NCI-H2029 (cell line): Measurements from ENCODE around the gene ASGR2.
"Not testable (repeated sequence)": the region's sequence is repeated elsewhere in the genome, so short reads cannot be mapped to it uniquely, and the experiment has no call there.

Experiments
- DNase-seq: peaks from one replicate; lab custom pipeline; 2025; lab: John Stamatoyannopoulos, UW

Gene ASGR2

DNA sequence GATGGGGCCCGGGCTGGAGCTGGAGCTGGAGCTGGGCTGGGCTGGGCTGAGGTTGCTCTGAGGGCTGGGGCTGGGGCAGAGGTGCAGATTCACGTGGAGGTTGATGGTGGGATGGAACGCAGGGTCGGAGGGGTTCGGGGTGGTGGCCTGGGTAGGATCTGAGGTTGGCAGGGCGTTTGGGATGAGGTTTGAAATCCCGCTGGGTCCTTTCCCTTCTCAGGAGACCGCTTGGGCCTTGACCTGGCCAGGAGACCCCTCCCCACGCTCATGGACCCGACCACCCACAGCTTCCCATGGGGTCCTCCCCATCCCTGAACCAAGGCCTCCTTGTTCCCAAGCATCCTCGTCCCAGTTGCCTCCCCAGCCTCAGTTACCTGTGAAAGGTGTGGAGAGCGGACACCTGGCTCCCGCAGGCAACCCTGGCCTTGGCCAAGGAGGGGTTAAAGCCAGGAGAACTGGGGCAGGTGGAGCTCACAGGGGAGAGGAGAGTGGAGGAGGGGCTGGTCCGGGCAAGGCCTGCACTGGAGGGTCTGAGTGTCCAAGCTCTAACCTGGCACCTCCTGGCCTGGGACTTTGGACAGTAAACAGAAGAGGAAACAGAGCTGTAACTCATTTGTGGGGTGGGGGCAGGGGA, at the start of gene ASGR2:
TSS of gene ASGR2 (minus strand) at position 582 of the 634 bp plus-strand sequence. CDS start 582 bp downstream, outside the sequence.
- DNase-seq = no peak

DNA sequence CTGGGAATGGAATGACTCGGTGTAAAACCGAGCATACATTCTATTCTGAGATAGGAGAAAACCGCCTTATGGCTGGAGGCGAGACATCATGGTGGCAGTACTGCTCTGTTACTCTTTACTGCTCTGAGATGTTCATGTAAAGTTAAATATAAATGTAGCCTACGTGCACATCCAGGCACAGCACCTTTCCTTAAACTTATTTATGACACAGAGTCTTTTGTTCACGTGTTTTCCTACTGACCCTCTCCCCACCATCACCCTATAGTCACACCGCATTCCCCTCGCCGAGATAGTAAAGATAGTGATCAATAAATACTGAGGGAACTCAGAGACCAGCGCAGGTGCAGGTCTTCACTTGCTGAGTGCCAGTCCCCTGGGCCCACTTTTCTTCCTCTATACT, 44.9 kb upstream of the ASGR2 start:
- DNase-seq = not testable (repeated sequence)

GRCh38 chr17:7158424-7158823, 43.8 kb upstream of the ASGR2 start:
- not testable (repeated sequence) for DNase-seq

DNA sequence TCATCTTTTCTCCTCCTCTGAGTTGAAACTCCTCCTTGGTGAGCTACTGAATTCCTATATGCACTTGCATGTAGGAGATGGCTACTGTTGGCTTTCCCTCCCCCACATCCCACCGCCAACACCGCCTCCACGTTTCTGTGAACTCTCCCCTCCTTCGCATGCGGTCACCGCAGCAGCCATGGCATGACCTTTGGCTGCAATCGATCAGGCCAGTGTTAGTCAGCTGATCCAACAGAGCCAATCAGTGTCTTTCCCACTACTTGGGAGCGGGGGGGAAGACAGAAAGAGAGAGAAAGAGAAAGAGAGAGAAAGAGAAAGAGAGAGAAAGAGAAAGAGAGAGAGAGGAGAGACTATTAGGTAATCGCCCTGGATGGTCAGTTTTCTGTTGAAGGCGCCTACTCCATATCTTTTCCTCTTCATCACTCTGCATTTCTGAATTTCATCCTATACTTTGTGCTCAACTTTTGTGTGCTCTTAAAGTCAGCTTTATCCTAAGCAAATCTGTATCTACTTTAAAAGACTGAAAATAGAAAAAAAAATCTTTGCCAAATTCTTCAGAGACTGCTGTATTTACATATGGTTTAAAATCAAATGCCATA, 41.8 kb upstream of the ASGR2 start:
- DNase-seq = no peak

- no peak for DNase-seq
Measured at GRCh38 chr17:7147772-7148171, 33.1 kb upstream of the ASGR2 start.

DNA sequence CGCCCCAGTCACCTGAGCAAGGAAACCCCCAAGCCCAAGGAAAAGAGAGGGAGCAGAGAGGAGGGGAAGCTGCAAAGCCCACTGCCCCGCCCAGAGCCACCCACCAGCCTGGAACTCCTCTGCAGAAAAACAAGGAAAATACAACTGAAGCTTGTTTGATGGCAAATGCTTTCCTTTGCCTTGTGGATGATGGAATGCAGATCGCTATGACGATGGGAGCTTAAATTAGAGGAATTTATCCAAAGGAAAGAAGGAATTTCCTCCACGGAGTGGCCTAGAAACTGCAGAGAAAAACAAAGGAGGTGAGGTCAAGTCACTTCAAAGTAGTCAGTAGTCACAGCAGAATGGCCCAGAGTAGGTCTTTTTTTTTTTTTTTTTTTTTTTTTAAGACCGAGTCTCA, 31.5 kb upstream of the ASGR2 start:
- DNase-seq = no peak

DNA sequence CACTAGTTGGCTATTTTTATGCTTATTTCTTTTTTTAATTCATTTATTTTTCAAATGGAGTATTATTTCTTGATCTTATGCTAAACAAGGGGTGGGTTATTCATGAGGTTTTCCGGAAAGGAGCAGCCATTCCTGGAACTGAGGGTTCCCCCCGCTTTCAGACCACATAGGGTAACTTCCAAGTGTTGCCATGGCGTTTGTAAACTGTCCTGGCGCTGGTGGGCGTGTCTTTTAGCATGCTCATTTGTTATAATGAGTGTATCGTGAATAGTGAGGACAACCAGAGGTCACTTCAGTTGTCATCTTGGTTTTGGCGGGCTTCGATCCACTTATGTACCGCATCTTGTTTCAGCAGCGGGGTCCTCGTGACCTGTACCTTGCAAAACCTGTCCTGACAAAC, 29.6 kb upstream of the ASGR2 start:
- no peak for DNase-seq

- DNase-seq = no peak
Measured at GRCh38 chr17:7141824-7142223, 27.2 kb upstream of the ASGR2 start.

GRCh38 chr17:7139400-7139799, 24.8 kb upstream of the ASGR2 start:
- DNase-seq = no peak

- no peak for DNase-seq
Measured at GRCh38 chr17:7138800-7139381, 24.3 kb upstream of the ASGR2 start.

GRCh38 chr17:7137171-7137943, 22.7 kb upstream of the ASGR2 start:
- DNase-seq = no peak

- DNase-seq = peak; percentile 40
Measured at GRCh38 chr17:7136266-7136877, 21.8 kb upstream of the ASGR2 start.

GRCh38 chr17:7133916-7134315, 19.3 kb upstream of the ASGR2 start:
- no peak for DNase-seq

GRCh38 chr17:7133424-7133823, 18.8 kb upstream of the ASGR2 start:
- DNase-seq = no peak

- no peak for DNase-seq
Measured at GRCh38 chr17:7132511-7133094, 18.0 kb upstream of the ASGR2 start.

DNA sequence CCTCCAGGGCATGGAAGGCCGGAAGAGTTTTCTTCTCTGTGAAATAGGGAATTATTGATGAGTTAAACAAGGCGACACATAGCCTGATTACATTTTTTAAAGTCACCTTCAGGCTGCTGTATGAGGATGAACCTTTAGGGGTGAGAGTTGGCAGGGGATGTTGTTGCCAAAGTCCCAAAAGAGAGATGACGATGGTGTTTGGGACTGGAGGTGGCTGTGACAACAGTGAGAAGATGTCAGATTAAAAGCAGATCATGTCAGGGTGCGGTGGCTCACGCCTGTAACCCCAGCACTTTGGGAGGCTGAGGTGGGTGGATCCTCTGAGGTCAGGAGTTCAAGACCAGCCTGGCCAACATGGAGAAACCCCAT, 16.8 kb upstream of the ASGR2 start:
- DNase-seq = no peak

GRCh38 chr17:7130621-7131422, 16.2 kb upstream of the ASGR2 start:
- DNase-seq = no peak

DNA sequence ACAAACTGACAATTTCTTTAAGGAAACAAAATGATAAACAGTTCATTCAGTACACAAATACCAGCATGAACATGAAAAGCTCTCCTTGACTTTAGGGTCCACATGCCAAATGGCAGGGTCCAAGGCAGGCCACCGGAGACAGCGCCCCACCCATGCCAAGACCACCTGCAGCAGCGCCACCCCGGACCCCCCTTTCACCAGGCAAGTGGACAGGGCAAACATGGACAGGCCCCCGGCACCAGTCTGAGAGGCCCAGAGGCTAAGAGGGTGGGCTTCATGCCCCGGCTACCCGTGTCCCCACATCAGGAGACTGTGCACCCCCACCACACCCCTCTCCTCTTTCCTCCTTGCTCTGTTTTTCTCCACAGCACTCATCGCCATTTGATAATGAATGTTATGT, 14.7 kb upstream of the ASGR2 start:
- DNase-seq = no peak

- DNase-seq = no peak
Measured at GRCh38 chr17:7128160-7128559, 13.5 kb upstream of the ASGR2 start.

GRCh38 chr17:7127501-7127900, 12.9 kb upstream of the ASGR2 start:
- DNase-seq = not testable (repeated sequence)

- not testable (repeated sequence) for DNase-seq
Measured at GRCh38 chr17:7126386-7126785, 11.8 kb upstream of the ASGR2 start.
